HG02884 (cell line): ENCODE data around the gene MARK4.
"Not testable (repeated sequence)": the region's sequence is repeated elsewhere in the genome, so short reads cannot be mapped to it uniquely, and the experiment has no call there.

Source experiments
- ATAC-seq: cut with Tn5 transposase; IDR thresholded peaks from one replicate; pipeline ENCODE4 v1.9.1; 2021; ENCODE audit warnings: mild to moderate bottlenecking, moderate library complexity; ENCODE audit not compliant: unreplicated experiment

MARK4 gene

GRCh38 chr19:45250832-45251451 is at the start of gene MARK4:
Gene MARK4, plus strand, starts transcription at chr19:45251271. Its CDS starts 318 bp downstream, at chr19:45251589.
- ATAC-seq = no peak

GRCh38 chr19:45202637-45203036 is 48.4 kb upstream of the MARK4 start:
- no peak for ATAC-seq

DNA sequence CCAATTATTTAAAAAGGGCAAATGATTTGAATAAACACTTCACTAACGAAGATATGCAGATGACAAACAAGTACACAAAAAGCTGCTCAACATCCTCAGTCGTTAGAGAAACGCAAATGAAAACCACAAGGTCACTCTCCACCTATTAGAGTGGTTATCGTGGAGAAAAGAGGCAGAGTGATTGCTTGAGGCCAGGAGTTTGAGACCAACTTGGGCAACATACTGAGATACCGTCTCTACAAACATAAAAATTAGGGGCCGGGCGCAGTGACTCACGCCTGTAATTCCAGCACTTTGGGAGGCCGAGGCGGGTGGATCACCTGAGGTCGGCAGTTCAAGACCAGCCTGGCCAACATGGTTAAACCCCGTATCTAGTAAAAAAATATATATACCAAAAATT is 45.3 kb upstream of the MARK4 start:
- ATAC-seq = no peak

- no peak for ATAC-seq
Measured at GRCh38 chr19:45206328-45206727, 44.7 kb upstream of the MARK4 start.

DNA sequence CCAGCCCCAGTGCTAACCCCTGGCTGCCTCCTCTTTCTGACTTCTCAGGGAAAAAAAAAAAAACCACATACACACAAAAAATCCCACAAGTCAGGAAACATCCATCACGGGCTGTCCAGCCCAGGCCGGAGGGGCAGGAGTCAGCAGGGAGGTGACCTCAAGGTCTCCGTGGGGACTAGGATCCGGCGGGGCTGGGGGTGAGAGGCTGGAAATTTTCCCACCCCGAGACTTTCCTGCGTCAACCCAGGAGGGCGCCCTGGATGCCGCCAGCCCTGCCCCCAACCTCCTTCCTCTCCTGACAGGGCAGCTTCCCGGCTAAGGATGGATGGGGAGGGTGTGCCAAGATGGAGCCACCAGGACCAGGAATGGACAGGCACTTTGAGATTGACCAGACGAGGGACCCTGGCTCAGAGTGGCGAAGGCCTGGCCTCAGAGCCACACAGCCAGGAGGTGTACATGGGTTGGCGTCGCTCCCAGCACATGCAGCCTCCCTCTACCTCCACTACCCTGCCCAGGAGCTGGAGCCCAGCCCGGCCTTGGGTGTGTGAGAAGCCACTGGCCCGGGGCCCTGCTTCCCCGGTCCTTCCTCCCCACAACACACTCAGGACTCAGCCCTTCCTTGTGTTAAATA is 39.2 kb upstream of the MARK4 start:
- no peak for ATAC-seq

DNA sequence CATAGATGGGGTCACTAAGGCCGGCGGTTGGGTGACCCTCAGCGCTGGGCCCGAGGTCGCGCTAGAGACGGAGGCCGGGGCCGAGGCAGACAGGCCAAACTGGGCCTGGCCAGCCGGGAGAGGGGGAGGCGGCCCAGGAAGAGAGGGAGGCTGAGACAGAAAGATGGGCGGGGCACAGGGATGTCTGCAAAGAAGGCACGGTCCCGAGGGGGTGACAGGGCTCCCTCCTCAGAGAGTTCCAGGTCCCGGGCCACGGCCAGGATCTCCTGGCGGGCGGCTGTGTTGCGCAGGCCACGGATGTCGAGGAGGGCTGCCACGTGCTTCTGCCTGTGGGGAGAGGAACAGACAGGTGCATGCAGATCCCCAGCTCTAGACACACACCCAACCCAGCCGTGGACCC is 38.0 kb upstream of the MARK4 start:
- ATAC-seq = no peak

- no peak for ATAC-seq
Measured at GRCh38 chr19:45215391-45216191, 35.5 kb upstream of the MARK4 start.

DNA sequence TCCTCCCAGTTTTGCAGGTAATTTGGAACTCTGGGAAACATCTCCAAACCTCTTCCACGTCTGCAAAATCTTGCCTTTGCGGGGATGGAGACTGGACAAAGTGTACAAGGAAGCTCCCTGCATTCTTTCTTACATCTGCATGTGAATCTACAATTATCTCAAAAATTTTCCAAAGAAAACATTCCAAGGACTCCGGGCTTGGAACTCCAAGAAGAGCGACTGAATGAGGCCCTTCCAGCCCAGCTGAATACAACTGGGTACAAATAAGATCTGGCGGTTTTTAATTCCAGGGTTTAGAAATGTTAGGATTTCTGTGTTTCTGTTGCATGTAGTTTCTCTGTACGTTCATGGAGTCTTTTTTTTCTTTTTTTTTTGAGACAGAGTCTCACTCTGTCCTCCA is 34.4 kb upstream of the MARK4 start:
- no peak for ATAC-seq

- no peak for ATAC-seq
Measured at GRCh38 chr19:45217193-45217956, 33.7 kb upstream of the MARK4 start.

DNA sequence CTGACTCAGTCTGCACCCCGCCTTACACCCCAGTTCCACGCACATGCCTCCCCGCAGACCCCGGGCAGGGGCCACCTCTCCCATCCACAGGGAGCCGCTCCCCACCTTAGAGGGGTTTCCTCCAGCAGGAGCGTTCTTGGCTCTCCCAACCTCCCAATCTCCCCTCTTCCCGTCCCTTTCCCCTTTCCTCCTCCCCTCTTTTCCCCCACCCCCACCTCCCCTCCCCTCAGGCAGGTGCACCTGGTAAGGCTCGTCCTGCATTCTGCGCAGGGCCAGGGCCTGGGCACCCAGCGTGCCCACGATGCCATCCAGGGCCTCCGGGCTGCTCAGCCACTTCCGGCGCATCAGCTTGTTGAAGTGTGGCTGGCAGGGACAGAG is 33.1 kb upstream of the MARK4 start:
- no peak for ATAC-seq

DNA sequence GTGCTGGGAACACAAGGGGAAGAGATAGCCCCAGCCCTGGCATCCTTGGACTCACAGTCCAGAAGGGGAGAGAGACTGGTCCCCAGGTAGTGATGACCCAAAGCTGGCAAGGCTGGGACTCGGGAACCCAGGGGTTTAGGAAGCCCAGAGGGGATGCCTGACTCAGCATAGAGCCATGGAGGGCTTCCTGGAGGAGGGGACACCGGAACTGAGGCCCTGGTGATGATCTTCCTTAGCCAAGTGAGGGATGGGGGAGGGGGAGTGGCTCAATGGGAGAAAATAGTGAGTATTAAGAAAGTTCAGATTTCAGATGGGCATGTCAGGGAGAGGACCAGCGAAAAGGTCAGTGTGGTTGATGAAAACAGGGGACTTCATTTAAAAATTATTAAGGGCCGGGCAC is 32.6 kb upstream of the MARK4 start:
- ATAC-seq = no peak

GRCh38 chr19:45218911-45219743 is 31.9 kb upstream of the MARK4 start:
- no peak for ATAC-seq

GRCh38 chr19:45222724-45223123 is 28.3 kb upstream of the MARK4 start:
- ATAC-seq = no peak

- ATAC-seq = no peak
Measured at GRCh38 chr19:45223879-45224278, 27.2 kb upstream of the MARK4 start.

DNA sequence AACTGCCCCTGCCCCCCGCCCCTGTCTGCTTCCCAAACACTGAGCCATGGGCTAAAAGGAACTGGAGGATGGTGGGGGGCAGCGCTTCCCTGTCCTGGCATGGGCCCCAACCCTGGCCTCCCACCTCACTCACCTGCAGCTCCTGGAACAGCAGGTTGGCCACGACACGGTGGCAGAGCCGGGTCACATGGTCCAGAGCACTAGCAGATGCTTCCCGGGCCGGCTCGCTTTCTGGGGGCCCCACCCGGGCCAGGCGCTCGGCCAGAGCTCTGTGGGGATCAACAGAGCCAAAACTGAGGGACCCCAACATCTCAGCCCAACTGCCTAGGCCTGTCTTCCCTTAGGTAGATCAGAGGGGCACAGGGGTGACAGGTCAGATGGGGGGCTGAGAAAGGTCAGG is 26.4 kb upstream of the MARK4 start:
- ATAC-seq = no peak

GRCh38 chr19:45229056-45229455 is 22.0 kb upstream of the MARK4 start:
- not testable (repeated sequence) for ATAC-seq

DNA sequence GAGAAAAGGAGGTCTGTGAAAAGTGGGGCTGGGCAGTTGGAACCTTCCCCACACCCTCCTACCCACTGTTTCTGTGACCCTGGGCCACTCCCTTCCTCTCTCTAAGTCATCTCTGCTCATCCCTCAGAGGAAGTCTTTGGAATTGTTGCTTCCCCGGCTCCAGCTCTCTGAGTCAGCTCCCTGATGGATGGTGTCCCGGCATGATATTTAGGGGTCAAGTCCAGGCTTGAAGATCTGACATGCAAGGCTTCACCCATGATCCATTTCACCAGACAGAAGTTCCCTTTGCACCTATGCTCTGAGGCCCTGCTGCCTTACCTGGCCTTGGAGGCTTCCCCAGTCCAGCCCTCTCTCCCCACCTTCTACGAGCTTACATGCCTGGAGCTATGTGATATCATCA is 19.2 kb upstream of the MARK4 start:
- ATAC-seq = no peak

GRCh38 chr19:45234089-45234869 is 16.8 kb upstream of the MARK4 start:
- no peak for ATAC-seq

DNA sequence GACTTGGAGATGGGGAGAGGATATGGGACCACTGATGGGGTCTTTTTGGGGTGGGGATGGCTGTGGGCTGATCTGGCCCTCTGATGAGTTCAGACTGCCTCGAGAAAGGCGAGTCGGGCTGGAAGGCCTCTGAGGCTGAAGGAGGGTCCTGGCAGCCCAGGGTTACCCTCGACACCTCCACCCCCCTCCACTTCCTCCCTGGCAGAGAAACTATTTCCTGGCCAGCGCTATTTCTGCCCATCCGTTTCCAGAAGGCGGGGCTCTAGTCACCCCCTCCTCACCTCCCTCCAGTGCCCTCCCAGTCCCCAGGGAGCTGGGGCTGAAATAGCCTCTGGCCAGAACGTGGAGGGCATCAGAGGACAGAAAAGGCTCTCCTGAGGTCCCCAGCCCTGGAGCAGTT is 15.6 kb upstream of the MARK4 start:
- ATAC-seq = no peak

- no peak for ATAC-seq
Measured at GRCh38 chr19:45238556-45238955, 12.5 kb upstream of the MARK4 start.
